Measurements from ENCODE around the gene SULT4A1.
A peak's percentile ranks its signal among the peaks of the same experiment; 100 is the strongest.
"Not testable (repeated sequence)": the region's sequence is repeated elsewhere in the genome, so short reads cannot be mapped to it uniquely, and the experiment has no call there.

SULT4A1 gene
- 0 to 0.20 (median 0) reads per million in 18 experiments for total RNA-seq

GRCh38 chr22:43862074-43862881 is at the start of gene SULT4A1:
Gene SULT4A1 (minus strand): TSS chr22:43862513. CDS start chr22:43862382, 131 bp downstream.
- no peak for DNase-seq

- DNase-seq = peak in 1 of 2 donors; percentile 21
These were observed 49.0 kb upstream of the SULT4A1 start for GRCh38 chr22:43911351-43911750.

GRCh38 chr22:43910178-43910695 is 47.9 kb upstream of the SULT4A1 start:
- no peak for DNase-seq

GRCh38 chr22:43909708-43910107 is 47.4 kb upstream of the SULT4A1 start:
- DNase-seq = no peak

- DNase-seq = no peak
These were observed 43.4 kb upstream of the SULT4A1 start for GRCh38 chr22:43905681-43906080.

- DNase-seq = not testable (repeated sequence)
These were observed 42.1 kb upstream of the SULT4A1 start for GRCh38 chr22:43904412-43904811.

GRCh38 chr22:43903033-43903432 is 40.7 kb upstream of the SULT4A1 start:
- not testable (repeated sequence) for DNase-seq

- no peak for DNase-seq
These were observed 39.8 kb upstream of the SULT4A1 start for GRCh38 chr22:43901976-43902643.

- DNase-seq = no peak
These were observed 37.9 kb upstream of the SULT4A1 start for GRCh38 chr22:43900206-43900605.

GRCh38 chr22:43897751-43898261 is 35.5 kb upstream of the SULT4A1 start:
- DNase-seq = peak in 1 of 2 donors; percentile 11

- DNase-seq = no peak
These were observed 33.8 kb upstream of the SULT4A1 start for GRCh38 chr22:43895986-43896645.

- DNase-seq = no peak
These were observed 31.8 kb upstream of the SULT4A1 start for GRCh38 chr22:43894122-43894521.

- DNase-seq = no peak
These were observed 31.0 kb upstream of the SULT4A1 start for GRCh38 chr22:43893266-43893665.

GRCh38 chr22:43892183-43892894 is 30.0 kb upstream of the SULT4A1 start:
- no peak for DNase-seq

GRCh38 chr22:43891360-43892182 is 29.3 kb upstream of the SULT4A1 start, which contains the start of gene PNPLA5:
Gene PNPLA5 (minus strand): TSS chr22:43892013. CDS start chr22:43891880, 133 bp downstream.
- peak in 1 of 2 donors; percentile 27 for DNase-seq

- DNase-seq = no peak
These were observed 28.6 kb upstream of the SULT4A1 start for GRCh38 chr22:43890901-43891331.

- no peak for DNase-seq
These were observed 27.5 kb upstream of the SULT4A1 start for GRCh38 chr22:43889860-43890253.

- no peak for DNase-seq
These were observed 27.0 kb upstream of the SULT4A1 start for GRCh38 chr22:43889201-43889859.

- no peak for DNase-seq
These were observed 26.4 kb upstream of the SULT4A1 start for GRCh38 chr22:43888740-43889139.

- DNase-seq = no peak
These were observed 25.1 kb upstream of the SULT4A1 start for GRCh38 chr22:43887391-43887790.

GRCh38 chr22:43886231-43886630 is 23.9 kb upstream of the SULT4A1 start:
- no peak for DNase-seq
